Measurements from ENCODE around the gene ZKSCAN1.

GRCh38 chr7:99997545-99998137 is 17.8 kb upstream of the ZKSCAN1 start:
- TF ChIP-seq POLR2AphosphoS5 (IDR thresholded peaks at IDR 0.05; ENCODE audit: low read depth) (no peak), CTCF (IDR thresholded peaks at IDR 0.05; ENCODE audit: insufficient read depth, low read length) (no peak), SPI1 (IDR thresholded peaks at IDR 0.05; ENCODE audit: borderline replicate concordance, low read depth) (no peak), GABPA (IDR thresholded peaks at IDR 0.05; ENCODE audit: low read depth) (no peak), REST (IDR thresholded peaks at IDR 0.05; ENCODE audit: insufficient replicate concordance, low read depth) (no peak)
